GM19238 (cell line): ENCODE results near the gene ACO1.
A peak's percentile ranks its signal among the peaks of the same experiment; 100 is the strongest.
"Not testable (repeated sequence)": the region's sequence is repeated elsewhere in the genome, so short reads cannot be mapped to it uniquely, and the experiment has no call there.

Experiments
- DNase-seq: peaks from one replicate; pipeline ENCODE4 v3.0.0; 2011; ENCODE audit warnings: low spot score; ENCODE audit not compliant: insufficient read length

Gene ACO1

GRCh38 chr9:32384364-32385151, at the start of gene ACO1:
Gene ACO1, plus strand, starts transcription at chr9:32384643. Its CDS starts 20,864 bp downstream, at chr9:32405507.
- DNase-seq: peak; percentile 85

GRCh38 chr9:32334916-32335895, 49.2 kb upstream of the ACO1 start:
- DNase-seq: no peak

- no peak for DNase-seq
Measured at GRCh38 chr9:32339424-32339823, 45.0 kb upstream of the ACO1 start.

- no peak for DNase-seq
Measured at GRCh38 chr9:32340361-32340760, 44.1 kb upstream of the ACO1 start.

GRCh38 chr9:32344551-32345182, 39.8 kb upstream of the ACO1 start:
- DNase-seq: no peak

GRCh38 chr9:32345243-32345642, 39.2 kb upstream of the ACO1 start:
- DNase-seq: no peak

- no peak for DNase-seq
Measured at GRCh38 chr9:32347571-32347970, 36.9 kb upstream of the ACO1 start.

GRCh38 chr9:32348106-32348695, 36.2 kb upstream of the ACO1 start:
- DNase-seq: no peak

- DNase-seq: no peak
Measured at GRCh38 chr9:32349013-32349412, 35.4 kb upstream of the ACO1 start.

GRCh38 chr9:32350682-32351081, 33.8 kb upstream of the ACO1 start:
- DNase-seq: no peak

GRCh38 chr9:32351845-32352244, 32.6 kb upstream of the ACO1 start:
- DNase-seq: no peak

GRCh38 chr9:32353476-32353875, 31.0 kb upstream of the ACO1 start:
- DNase-seq: not testable (repeated sequence)

GRCh38 chr9:32359452-32359851, 25.0 kb upstream of the ACO1 start:
- DNase-seq: no peak

GRCh38 chr9:32360983-32361673, 23.3 kb upstream of the ACO1 start:
- no peak for DNase-seq

- DNase-seq: no peak
Measured at GRCh38 chr9:32371279-32371678, 13.2 kb upstream of the ACO1 start.

- no peak for DNase-seq
Measured at GRCh38 chr9:32371679-32372078, 12.8 kb upstream of the ACO1 start.

- DNase-seq: no peak
Measured at GRCh38 chr9:32376285-32376684, 8.2 kb upstream of the ACO1 start.

- peak; percentile 24 for DNase-seq
Measured at GRCh38 chr9:32378496-32378895, 5.9 kb upstream of the ACO1 start.

- peak; percentile 23 for DNase-seq
Measured at GRCh38 chr9:32378993-32379729, 5.3 kb upstream of the ACO1 start.

- no peak for DNase-seq
Measured at GRCh38 chr9:32380944-32381343, 3.5 kb upstream of the ACO1 start.
